ENCODE data around the gene NUP210.

Gene NUP210

GRCh38 chr3:13268961-13269441 is 151.1 kb downstream of the NUP210 start:
- DNase-seq: no peak

- no peak for DNase-seq
Measured at GRCh38 chr3:13268120-13268519, 152.0 kb downstream of the NUP210 start.

GRCh38 chr3:13266651-13267362 is 153.3 kb downstream of the NUP210 start:
- no peak for DNase-seq

All from NCI-H2107 (cell line).